ENCODE data around the gene EHMT1.

The EHMT1 gene

DNA sequence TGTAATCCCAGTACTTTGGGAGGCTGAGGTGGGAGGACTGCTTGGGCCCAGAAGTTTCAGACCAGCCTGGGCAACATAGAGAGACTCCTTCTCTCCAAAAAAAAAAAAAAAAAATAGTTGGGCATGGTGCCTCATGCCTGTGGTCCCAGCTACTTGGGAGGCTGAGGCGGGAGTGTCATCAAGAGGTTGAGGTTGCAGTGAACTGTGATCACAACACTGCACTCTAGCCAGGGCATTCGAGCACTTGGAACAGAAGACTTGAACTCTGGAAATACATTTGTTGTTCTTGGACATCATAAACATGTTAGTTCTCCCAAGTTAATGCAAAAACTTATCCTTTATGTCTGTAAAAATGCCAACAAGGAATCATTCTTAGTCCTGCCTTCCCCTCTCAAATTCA, 29.6 kb downstream of the EHMT1 start:
- DNase-seq = no peak

DNA sequence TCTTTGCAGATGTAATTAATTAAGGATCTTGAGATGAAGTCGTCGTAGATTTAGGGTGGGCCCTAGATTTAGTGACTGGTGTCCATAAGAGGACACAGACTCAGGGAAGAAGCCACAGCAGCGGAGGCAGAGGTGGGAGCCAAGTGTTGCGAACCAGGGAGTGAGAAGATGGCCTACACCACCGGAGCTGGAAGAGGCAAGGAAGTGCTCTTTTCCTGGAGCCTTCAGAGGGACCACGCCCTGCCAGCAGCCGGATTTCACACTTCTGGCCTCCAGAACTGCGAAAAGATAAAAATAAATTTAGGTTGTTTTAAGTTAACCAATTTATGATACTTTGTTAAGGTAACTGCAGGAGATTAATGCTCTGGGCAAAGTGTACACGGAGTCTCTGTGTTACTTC, 30.7 kb downstream of the EHMT1 start:
- DNase-seq = no peak

DNA sequence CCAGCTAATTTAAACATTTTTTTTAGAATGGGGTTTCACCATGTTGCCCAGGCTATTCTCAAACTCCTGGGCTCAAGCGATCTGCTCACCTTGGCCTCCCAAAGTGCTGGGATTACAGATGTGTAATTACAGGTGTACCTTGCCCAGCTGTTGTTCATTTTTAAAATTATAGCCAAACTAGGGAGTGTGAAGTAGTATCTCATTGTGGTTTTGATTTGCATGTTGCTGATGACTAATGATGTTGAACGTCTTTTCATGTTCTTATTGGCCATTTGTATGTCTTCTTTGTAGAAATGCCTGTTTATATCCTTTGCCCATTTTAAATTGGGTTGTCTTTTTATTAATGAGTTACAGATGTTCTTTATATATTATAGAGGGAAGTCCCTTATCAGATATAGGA, 31.5 kb downstream of the EHMT1 start:
- no peak for DNase-seq

DNA sequence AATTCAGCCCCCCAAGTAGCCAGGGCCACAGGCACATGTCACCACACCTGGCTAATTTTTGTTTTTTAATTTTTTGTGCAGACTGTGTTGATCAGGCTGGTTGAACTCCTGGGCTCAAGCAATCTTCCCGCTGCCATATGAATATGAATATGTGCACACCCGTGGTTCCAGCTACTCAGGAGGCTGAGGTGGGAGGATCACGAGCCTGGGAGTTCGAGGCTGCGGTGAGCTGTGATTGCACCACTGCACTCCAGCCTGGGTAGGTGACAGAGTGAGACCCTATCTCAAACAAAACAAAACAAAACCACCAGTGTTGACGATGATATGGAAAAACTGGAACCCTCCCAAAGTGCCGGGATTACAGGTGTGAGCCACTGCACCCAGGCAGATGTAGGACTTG, 32.0 kb downstream of the EHMT1 start:
- DNase-seq = no peak

DNA sequence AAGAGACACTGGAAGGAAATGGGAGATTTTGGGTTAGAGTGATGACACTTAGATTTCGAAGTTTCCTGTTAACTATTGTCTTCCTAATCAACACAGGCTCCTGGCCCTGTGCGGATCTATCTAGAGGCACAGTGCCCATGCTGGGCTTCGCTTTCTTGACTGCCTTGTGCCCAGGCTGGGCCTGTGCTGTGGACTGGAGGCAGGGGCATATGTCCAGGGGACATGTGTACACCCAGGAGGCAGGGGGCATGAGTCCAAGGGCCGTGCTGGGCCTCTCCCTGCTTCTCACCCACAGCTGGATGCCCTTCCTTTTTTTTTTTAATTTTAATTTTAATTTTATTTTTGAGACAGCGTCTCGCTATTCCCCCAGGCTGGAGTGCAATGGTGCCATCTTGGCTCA, 37.6 kb downstream of the EHMT1 start:
- DNase-seq = no peak

DNA sequence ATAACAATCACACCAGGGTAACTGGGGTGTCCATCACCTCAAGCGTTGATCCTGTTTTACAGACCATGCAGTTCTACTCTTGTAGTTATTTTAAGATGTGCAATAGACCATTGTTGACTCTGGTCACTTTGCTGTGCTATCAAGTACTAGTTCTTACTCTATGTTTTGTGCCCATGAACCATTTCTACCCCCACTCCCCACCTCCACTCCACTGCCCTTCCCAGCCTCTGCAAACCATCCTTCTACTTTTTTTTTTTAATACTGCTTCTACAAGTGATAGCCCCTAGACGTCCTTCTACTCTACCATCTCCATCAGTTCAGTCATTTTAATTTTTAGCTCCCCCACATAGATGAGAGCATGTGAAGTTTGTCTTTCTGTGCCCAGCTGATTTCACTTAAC, 38.8 kb downstream of the EHMT1 start:
- DNase-seq = no peak

DNA sequence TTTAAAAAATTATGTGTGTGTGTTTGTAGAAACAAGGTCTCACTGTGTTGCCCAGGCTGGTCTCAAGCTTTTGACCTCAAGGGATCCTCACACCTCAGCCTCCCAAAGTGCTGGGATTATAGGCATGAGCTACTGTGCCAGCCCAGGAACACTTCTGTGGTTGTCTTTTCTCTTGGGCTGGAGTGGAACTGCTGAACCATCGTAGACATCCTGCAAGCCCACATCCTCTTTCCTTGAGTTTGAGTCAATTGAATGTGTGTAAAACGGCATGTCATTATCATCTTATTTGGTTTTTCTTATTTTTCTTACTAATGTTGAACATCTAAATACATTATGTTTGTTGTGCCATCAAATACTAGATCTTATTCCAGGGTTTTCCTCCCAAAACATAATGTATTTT, 40.0 kb downstream of the EHMT1 start:
- no peak for DNase-seq

DNA sequence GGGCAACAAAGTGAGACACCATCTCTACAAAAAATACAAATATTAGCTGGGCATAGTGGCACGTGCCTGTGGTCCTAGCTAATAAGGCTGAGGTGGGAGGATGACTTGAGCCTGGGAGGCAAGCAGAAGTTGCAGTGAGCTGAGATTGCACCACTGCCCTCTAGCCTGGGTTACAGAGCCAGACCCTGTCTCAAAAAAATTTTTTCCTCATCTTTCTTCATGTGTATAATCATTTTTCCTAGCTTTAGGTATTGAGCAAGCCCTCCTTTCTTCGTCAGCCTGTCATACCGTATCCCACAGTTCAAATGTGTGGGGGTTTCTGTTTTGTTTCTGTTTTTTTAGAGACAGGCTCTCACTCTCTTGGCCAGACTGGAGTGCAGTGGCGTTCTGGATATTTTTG, 41.3 kb downstream of the EHMT1 start:
- DNase-seq = no peak

DNA sequence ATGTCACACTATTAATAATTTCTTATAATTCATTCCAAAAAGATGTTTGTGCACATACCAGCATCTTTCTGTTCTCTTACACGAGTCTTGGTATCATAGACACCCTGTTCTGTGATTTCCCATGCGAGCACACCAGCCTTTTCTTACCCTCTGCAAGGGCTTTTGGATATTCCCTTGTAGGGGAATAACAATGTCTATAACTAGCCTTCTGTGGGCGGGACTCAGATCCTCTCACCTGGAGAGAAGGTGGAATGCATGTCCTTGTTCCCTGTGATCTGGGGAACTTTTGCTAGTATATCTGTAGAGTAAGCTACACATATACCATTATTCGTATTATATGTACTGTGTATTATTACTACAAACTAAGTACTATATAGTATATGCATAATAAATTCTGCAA, 44.8 kb downstream of the EHMT1 start:
- DNase-seq = no peak

DNA sequence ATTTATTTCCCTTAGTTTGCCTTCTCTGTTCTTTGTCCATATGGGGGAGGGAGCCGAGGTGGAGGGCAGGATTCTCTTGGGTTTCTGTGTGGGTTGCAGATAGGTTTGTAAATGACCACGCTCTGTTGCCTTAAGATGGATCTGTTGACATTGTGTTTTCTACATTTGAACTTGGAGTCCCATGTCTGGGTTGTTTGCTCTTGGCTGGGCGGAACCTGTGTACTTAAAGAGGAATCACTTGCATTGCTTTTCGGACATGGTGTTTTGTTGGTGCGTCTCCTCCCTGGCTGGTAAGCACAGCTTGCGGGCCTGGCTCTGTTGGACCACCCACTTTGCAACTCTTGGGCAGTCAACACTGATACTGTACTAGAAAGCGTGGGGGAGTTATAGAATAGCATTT, 45.9 kb downstream of the EHMT1 start:
- no peak for DNase-seq

DNA sequence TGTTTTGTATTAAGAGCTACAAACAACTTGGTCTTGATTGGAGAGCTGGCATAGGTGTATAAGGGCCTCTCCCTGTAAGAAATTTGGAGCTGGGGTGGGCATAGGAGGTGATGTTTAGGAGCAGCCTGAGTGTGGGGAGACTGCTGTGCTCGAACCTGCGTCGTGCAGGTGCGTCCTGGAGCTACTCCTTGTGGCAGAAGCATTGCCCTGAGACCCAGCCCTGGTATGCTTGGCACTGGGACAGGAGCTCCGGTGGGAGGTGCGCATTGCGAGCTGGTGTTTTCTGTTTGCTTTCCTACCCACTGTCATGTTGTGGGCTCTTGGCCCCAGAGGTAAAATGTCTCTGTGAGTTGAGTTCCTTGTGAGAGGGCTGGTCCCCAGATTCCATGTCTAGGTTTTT, 46.4 kb downstream of the EHMT1 start:
- DNase-seq = no peak

DNA sequence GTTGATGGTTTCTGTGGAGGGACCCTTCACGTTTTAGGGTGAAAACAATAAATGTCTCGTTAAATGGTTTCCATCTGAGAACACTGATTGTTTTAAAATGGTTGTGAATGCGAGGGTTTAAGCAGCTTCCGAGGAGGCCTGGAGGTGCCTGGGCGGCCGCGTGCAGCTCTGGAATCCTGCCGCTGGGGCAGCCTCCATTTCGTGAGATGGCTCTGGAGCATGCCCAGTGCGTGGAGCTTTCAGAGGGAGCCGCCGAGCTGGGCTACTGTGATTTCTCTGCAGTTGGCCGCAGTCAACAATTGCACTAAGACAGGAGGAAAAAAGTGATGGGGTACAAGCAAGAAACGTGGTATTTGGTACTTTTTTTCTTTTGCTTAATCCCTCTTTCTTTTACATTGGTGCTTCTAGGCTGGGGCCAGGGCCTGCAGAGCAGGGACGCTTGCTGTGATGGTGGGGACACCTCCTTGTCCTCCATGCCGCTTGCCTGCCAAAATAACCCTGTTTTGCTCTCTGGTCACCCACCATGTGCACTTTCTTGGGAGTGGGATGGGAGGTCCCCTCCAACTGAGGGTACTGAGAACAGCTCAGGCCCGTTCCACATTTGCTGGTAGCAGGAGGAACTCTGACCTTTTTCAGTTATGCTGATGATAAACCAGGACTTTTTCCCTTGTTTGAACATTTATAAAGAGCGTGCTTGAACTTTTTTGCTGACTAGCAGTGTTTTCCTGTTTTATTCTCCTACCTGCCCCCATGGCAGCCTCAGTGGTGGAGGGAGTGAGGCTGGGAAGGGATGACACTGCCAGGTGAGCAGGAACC, 47.1 kb downstream of the EHMT1 start:
- DNase-seq = no peak

DNA sequence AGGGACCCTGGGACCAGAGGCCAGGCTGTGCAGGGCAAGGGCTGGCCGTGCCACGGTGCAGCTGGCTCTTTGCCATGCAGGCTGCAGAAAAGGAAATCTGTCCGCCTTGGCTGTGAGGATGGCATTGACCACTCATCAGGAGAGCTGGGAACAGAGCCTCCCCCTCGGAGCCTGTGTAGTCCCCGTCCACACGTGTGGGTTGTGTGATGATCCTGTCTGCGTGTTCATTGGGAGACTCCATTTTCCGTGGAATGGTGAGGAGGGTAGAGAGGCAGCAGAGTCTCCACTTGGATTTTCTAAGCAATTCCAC, 47.7 kb downstream of the EHMT1 start:
- no peak for DNase-seq

DNA sequence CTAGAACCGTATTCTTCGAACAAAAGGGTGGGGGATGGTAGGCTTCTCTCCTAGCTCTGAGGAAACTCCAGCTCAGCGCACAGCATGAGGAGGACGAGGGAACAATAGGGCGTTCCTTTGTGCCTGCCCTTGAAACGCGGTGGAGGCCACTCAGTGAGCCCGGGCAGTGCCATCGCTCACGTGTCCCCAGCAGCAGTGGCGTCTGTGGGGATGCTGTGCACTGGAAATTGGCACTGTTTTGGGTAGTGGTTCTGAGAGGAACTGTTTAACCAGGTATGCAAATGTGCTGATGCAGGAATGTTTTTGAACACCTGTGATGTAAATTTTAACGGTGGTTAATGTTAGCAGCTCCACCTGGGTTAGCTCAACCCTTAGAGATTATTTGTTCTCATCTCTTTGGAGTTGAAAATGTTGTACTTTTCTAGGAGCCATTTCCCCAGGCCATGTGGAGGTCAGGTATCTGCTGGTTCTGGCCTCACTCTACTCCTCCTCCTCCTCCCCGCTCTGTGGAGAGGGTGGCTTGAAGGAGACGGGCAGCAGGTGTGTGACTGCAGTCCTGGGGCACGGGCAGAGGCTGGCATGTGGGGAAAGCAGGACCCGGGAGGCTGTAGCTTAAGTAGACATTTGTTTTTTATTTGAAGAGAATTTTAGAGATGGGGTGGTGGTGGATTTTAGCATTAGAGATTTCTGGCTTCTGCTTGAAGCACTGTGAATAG, 48.3 kb downstream of the EHMT1 start:
- DNase-seq = no peak

DNA sequence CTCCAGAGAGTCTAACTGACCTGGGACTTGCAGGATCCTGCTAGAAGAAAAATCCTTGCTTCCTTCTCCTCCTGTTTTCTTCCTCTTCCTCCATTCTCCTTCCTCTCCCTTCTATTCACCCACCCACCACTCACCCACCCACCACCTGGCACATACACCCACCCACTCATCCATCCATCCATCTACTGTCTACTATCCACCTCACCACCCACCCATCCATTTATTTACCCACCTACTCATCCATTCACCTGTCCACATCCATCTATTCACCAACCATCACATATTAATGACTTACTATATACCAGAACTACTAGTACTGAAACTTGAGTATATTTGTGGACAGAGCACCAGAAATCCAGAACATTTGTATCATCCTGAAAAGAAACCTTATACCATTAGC, 49.4 kb downstream of the EHMT1 start:
- DNase-seq = no peak

DNA sequence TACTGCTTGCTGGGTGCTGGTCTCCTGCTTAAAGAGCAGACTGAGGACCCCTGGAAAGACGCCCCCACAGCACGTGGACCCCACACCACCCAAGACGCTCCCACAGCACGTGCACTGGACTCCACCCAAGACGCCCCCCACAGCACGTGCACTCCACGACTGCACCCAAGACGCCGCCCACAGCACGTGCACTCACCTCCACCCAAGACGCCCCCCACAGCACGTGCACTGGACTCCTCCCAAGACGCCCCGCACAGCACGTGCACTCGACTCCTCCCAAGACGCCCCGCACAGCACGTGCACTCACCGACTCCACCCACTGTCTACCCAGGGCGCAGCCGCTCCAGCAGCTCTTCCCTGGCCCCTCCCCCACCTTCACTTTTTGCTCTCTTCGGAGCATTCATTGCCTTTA, 50.5 kb downstream of the EHMT1 start:
- peak; percentile 58 for DNase-seq

DNA sequence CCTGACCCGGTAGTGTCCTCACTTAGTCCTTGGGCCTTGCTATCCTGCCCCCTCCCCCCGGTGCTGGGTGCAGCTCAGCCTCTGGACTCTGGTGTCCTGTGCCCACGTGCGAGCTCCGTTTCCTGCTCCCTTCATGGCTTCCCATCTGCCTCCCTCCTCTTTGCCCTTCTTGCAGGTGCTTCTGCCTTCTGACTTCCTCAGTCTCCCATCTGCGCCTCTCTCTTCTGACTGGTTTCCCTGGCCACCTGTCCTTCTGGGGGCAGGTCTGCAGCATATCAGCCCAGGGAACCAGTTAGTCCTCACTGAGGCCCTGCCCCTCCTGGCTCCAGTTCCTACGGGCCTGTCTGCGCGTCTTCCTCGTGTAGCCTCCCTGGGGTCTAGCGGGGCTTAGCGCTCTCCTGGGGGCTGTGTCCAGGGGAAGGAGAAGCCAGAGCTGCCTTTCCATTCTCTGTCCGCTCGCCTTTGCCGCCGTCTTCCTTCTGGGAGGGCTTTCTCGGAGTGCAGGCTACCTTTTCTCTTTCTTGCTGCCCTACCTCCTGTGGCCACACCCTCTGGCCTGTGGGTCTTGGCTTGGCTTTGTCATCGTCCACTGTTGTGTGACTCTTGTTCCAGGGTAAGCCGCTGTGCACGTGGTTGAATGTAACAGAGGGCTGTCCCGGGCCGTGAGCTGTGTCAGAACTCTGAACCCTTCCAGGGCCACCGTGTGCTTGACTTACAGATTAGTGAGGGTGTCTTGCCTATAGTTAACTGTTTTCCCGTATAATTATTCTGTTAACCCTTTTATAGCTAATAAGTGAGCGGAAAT, 51.8 kb downstream of the EHMT1 start:
- DNase-seq = peak; percentile 68

DNA sequence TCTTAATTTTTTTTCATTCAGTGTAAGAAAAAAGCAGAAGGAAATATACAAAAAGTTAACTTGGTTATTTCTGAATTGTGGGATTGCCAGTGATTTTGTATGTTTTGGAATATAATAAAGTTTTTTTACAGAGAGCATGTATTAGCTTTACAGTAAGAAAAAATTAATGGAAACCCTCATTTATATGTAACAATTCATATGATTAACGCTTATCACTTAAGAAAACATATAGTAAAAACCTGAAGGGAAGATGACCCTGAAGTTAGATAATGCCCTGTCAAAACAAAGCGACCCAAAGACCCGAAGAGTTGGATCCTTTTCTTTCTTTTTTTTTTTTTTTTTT, 52.4 kb downstream of the EHMT1 start:
- no peak for DNase-seq

DNA sequence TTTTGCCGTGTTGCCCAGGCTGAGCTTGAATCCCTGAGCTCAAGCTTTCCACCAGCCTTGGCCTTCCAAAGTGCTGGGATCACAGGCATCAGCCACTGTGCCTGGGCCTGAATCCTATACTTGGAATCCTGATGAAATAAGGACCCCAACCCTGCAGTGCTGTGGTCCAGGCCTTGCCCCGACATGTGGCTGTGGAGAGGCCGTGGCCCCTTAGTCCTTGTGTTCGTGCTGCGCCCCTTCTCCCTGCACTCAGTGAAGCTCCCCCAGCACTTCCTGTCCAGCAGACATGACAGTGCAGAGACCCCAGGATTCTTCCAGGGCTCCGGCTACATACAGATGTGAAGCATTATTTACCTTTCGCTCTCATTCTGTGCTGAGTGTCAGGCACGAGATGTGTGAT, 52.9 kb downstream of the EHMT1 start:
- no peak for DNase-seq

DNA sequence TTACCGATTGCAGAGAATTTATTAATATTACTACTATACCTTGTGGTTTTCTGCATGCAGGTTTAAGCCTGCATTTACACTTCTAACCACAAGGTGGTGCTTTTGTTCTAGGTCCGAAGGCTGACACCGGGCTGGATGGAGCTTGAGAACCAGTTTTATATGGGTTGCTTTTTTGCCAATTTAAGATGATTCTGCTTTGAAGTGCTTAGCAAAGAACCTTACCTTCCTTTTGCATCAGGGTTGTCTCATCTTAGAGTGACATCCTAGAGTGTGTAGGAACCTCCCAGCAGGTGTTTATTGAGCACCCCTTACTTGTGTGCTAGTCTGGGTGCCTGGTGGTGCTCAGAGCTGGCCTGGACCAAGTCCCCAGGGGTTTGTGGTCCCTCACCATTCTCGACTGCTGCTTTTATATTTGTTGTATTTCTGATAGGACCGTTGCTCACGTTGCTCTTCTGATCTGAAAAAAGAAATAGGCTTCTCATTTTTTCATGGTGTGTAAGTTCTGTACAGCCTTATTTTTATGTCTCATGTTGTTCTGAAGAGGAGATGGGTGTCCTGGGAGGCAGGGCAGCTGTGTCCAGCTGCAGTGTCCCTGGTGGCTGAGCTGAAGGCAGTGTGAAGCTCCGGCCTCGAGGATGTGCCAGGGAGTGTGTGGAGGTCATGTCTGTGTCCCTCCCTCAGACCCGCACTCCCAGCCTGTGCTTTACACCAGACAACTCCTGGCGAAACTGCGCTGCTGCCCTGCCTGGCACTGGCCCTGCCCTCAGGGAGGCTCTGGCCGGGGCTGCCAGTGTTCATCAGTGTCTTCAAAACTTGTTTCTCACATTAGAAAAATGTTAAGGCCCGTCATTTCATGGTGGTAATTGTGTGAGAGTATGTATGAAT, 54.3 kb downstream of the EHMT1 start:
- DNase-seq = peak; percentile 78

DNA sequence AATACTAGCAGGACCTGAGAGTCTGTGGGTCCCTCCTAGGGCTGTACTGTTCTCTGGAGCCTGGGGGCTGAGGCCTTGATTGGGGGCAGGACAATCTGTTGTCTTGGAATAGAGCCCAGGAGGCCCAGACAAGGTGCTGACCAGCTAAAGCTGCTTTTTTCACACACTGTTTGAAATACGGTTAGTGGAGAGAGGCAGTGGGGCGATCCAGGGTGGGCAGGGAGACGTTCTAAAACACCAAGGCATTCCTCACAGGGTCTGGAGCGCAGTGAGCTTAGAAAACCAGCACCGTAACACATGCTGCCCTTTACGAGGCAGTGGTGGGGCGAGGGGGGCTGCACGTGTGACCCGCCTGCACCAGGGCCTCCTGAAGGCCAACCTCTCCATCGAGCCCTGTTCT, 55.1 kb downstream of the EHMT1 start:
- DNase-seq = no peak

DNA sequence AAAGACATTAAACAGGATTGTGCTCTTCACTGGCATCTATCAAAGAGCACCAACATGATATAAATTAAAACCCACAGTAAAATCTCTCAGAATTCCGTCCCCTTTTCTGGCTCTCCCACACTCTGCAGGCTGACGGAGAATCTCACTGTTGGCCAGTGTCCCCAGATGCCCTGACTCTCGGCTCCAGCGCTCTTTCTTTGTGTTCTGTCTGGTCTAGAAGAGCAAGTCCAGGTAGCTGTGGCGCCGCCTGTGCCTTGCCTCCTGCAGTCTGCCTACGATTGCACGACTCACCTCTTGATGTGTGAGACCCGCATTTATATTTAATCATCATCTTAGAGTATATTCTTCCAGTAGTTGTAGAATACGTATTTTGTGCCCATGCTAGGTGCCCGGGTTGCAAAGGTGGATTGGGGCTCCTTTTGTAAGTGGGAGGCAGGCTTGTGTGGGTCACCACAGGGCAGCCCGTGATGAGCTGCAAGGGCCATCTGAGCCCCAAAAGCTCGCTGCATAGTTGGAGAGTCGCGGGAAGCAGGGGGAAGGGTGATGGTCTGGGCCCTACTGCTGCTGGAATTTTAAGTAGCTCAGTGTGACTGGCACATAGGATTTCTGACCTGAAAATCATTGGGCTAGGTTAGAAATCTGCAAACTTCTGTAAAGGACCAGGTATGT, 55.6 kb downstream of the EHMT1 start:
- no peak for DNase-seq

DNA sequence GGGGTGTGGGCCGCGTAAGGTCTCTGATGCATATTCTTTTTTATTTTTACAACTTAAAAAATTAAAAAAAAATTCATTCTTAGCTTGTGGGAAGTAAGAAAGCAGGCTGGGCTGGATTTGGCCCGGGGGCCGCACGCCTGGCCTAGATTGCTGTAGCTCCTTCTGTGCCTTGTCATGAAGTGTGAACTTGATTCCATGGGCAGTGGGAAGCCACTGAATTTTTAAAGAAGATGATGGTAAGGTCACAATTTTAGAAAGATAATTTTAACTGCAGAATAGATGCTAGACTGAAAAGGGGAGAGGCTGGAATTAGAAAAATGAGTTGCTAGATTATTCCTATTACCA, 56.1 kb downstream of the EHMT1 start:
- DNase-seq = no peak
